ENCODE results near the gene ALDH4A1.
A peak's percentile ranks its signal among the peaks of the same experiment; 100 is the strongest.

Gene ALDH4A1

DNA sequence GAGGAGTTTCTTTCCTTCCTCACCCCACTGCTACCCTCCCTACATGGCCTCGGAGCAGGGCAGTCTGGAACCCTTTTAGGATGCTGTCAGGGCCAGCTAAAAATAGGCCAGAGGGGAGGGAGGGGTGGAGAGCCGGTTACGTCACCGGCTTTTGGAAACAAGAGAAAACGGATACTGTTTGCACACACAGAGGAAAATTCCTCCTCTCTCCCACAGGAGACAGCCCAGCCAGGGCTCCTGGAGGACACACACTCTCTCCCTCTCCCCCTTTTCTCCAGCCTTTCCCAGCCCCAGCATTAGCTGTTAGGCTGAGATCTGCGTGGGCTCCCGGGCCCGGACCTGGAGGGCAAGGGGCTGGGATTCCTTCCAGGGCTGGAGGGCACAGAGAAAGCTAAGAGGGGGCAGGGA, 20.0 kb upstream of the ALDH4A1 start:
- Histone ChIP-seq H2AK5ac (ENCODE audit: low read length) (peak overlapping the region; percentile 70), H3K27ac (ENCODE audit: low read depth, low read length) (peak overlapping the region; percentile 88), H2BK120ac (ENCODE audit: insufficient read depth, low read length, poor library complexity) (peak overlapping the region; percentile 82), H2BK5ac (ENCODE audit: low read depth, low read length, poor library complexity) (peak overlapping the region; percentile 73), H3K79me2 (ENCODE audit: control insufficient read depth, insufficient read depth, low read length, poor library complexity) (peaks cover 24% of the 10 kb centered on the region), H3K9me3 (ENCODE audit: insufficient read depth, low read depth, low read length) (no peaks in the 10 kb centered on the region), H3K79me1 (ENCODE audit: low read length) (peaks cover 58% of the 10 kb centered on the region), H2BK12ac (ENCODE audit: low read length) (peak overlapping the region; percentile 76), H4K8ac (ENCODE audit: low read depth, low read length) (peak overlapping the region; percentile 50), H3K14ac (ENCODE audit: low read length) (peak overlapping the region; percentile 70), H3K9ac (ENCODE audit: low read length) (no peak overlapping the region), H3K4me1 (ENCODE audit: control insufficient read depth in 1 of 2, insufficient read depth in 2 of 2, low read length in 2 of 2) (peaks cover 57 to 65% of the 10 kb centered on the region in 2 experiments), H3K18ac (ENCODE audit: low read length) (peak overlapping the region; percentile 64), H3K36me3 (ENCODE audit: control insufficient read depth in 1 of 2, insufficient read depth in 2 of 2, low read length in 2 of 2) (peaks cover 17 to 20% of the 10 kb centered on the region in 2 experiments), H4K12ac (ENCODE audit: low read depth, low read length) (no peak overlapping the region), H2AFZ (ENCODE audit: insufficient read depth, low read length, poor library complexity) (peak overlapping the region; percentile 38), H3K23ac (ENCODE audit: low read length) (no peak overlapping the region), H3K27me3 (ENCODE audit: insufficient read depth, low read length) (no peaks in the 10 kb centered on the region), H3K4ac (ENCODE audit: low read depth, low read length) (no peak overlapping the region), H4K91ac (ENCODE audit: low read depth, low read length) (peak overlapping the region; percentile 90), H3K4me2 (ENCODE audit: low read length) (peak overlapping the region; percentile 7), H3K4me3 (ENCODE audit: low read depth, low read length) (no peak overlapping the region)
- peak in 1 of 2 donors; percentile 30 for DNase-seq
- WGBS (ENCODE audit: extremely low coverage, insufficient coverage, insufficient read length): no CpG with 5 or more reads among the region's 8 CpGs

DNA sequence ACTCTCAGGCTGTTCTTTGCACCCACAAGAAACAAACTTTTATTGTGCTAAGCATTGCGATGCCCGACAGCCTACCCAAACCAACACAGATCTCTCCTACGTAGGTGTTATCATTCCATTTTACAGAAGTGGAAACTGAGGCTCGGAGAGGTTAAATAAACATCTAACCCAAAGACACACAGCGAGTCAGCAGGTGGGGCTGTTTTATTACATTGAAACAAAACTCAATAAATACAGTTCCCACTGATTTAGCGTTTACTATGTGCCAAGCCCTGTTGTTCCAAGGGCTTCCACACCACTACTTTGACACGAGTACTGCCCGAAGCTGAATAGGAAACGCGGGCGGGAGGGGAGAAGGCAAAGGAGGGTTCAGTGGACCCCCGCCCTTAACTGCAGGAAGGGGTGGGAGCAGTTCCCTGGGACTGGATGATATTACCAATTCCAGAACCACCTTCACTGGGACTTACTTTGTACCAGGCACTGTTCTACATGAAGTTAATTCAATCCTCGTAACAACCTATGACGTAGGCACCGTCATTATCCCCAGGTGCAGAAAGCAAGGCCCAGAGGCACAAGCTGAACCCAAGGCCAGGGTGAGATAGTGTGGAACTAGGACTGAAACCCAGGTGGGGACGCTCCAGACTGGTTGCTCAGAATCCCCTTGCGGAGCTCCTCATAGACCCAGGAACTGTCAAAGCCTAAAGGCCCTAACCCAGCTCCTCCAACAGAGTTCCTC, 19.3 kb upstream of the ALDH4A1 start:
- peak overlapping the region; percentile 83 for H2BK12ac ChIP-seq (ENCODE audit: low read length)
- H2AK5ac ChIP-seq (ENCODE audit: low read length): peak overlapping the region; percentile 70
- peak overlapping the region; percentile 5 for H3K4me2 ChIP-seq (ENCODE audit: low read length)
- H3K9me3 ChIP-seq (ENCODE audit: insufficient read depth, low read depth, low read length): no peaks in the 10 kb centered on the region
- H4K12ac ChIP-seq (ENCODE audit: low read depth, low read length): no peak overlapping the region
- peak overlapping the region; percentile 28 for H3K4ac ChIP-seq (ENCODE audit: low read depth, low read length)
- H3K36me3 ChIP-seq (ENCODE audit: control insufficient read depth in 1 of 2, insufficient read depth in 2 of 2, low read length in 2 of 2): peaks cover 23 to 27% of the 10 kb centered on the region in 2 experiments
- no peak overlapping the region for H2AFZ ChIP-seq (ENCODE audit: insufficient read depth, low read length, poor library complexity)
- H3K79me2 ChIP-seq (ENCODE audit: control insufficient read depth, insufficient read depth, low read length, poor library complexity): peaks cover 20% of the 10 kb centered on the region
- peak overlapping the region; percentile 28 for H3K14ac ChIP-seq (ENCODE audit: low read length)
- H3K27ac ChIP-seq (ENCODE audit: low read depth, low read length): peak overlapping the region; percentile 88
- H2BK120ac ChIP-seq (ENCODE audit: insufficient read depth, low read length, poor library complexity): peak overlapping the region; percentile 51
- H3K4me1 ChIP-seq (ENCODE audit: control insufficient read depth in 1 of 2, insufficient read depth in 2 of 2, low read length in 2 of 2): peaks cover 51 to 59% of the 10 kb centered on the region in 2 experiments
- H3K79me1 ChIP-seq (ENCODE audit: low read length): peaks cover 53% of the 10 kb centered on the region
- no peak for DNase-seq
- peak overlapping the region; percentile 68 for H3K18ac ChIP-seq (ENCODE audit: low read length)
- H3K4me3 ChIP-seq (ENCODE audit: low read depth, low read length): no peak overlapping the region
- no peak overlapping the region for H3K9ac ChIP-seq (ENCODE audit: low read length)
- peak overlapping the region; percentile 62 for H2BK5ac ChIP-seq (ENCODE audit: low read depth, low read length, poor library complexity)
- WGBS (ENCODE audit: extremely low coverage, insufficient coverage, insufficient read length): no CpG with 5 or more reads among the region's 17 CpGs
- peak overlapping the region; percentile 35 for H4K8ac ChIP-seq (ENCODE audit: low read depth, low read length)
- H3K23ac ChIP-seq (ENCODE audit: low read length): no peak overlapping the region
- peak overlapping the region; percentile 80 for H4K91ac ChIP-seq (ENCODE audit: low read depth, low read length)
- H3K27me3 ChIP-seq (ENCODE audit: insufficient read depth, low read length): no peaks in the 10 kb centered on the region

DNA sequence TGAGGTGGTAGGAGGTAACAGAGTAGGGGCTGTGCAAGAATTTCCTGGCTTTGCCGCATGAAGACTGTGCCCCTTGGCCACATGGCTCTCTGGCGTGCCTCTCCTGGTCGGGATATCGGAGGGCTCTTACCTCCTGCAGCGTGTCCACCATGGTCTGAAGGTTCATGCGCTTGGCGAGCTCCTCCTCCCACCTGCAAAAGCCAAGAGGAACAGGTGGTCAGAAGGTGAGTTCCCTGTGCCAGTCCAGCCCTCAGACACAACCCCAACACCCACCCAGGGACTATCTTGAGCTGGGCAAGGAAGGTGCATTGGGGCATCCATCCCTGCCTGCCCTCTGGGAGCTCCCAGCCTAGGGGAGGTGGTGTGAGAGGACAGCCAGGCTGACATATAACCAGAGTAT, 18.6 kb upstream of the ALDH4A1 start:
- Histone ChIP-seq H3K79me1 (ENCODE audit: low read length) (peaks cover 48% of the 10 kb centered on the region), H3K4ac (ENCODE audit: low read depth, low read length) (peak overlapping the region; percentile 12), H3K79me2 (ENCODE audit: control insufficient read depth, insufficient read depth, low read length, poor library complexity) (peaks cover 20% of the 10 kb centered on the region), H3K27me3 (ENCODE audit: insufficient read depth, low read length) (no peaks in the 10 kb centered on the region), H4K12ac (ENCODE audit: low read depth, low read length) (no peak overlapping the region), H2AFZ (ENCODE audit: insufficient read depth, low read length, poor library complexity) (no peak overlapping the region), H3K4me3 (ENCODE audit: low read depth, low read length) (no peak overlapping the region), H2BK12ac (ENCODE audit: low read length) (peak overlapping the region; percentile 3), H4K91ac (ENCODE audit: low read depth, low read length) (peak overlapping the region; percentile 46), H3K23ac (ENCODE audit: low read length) (no peak overlapping the region), H3K14ac (ENCODE audit: low read length) (peak overlapping the region; percentile 10), H2BK120ac (ENCODE audit: insufficient read depth, low read length, poor library complexity) (no peak overlapping the region), H3K4me1 (ENCODE audit: control insufficient read depth in 1 of 2, insufficient read depth in 2 of 2, low read length in 2 of 2) (peaks cover 47 to 53% of the 10 kb centered on the region in 2 experiments), H3K9me3 (ENCODE audit: insufficient read depth, low read depth, low read length) (no peaks in the 10 kb centered on the region), H3K18ac (ENCODE audit: low read length) (peak overlapping the region; percentile 43), H3K9ac (ENCODE audit: low read length) (no peak overlapping the region), H2AK5ac (ENCODE audit: low read length) (peak overlapping the region; percentile 36), H3K36me3 (ENCODE audit: control insufficient read depth in 1 of 2, insufficient read depth in 2 of 2, low read length in 2 of 2) (peaks cover 30 to 32% of the 10 kb centered on the region in 2 experiments), H4K8ac (ENCODE audit: low read depth, low read length) (no peak overlapping the region), H3K27ac (ENCODE audit: low read depth, low read length) (no peak overlapping the region), H2BK5ac (ENCODE audit: low read depth, low read length, poor library complexity) (no peak overlapping the region), H3K4me2 (ENCODE audit: low read length) (no peak overlapping the region)
- DNase-seq: no peak
- no CpG with 5 or more reads among the region's 7 CpGs for WGBS (ENCODE audit: extremely low coverage, insufficient coverage, insufficient read length)

DNA sequence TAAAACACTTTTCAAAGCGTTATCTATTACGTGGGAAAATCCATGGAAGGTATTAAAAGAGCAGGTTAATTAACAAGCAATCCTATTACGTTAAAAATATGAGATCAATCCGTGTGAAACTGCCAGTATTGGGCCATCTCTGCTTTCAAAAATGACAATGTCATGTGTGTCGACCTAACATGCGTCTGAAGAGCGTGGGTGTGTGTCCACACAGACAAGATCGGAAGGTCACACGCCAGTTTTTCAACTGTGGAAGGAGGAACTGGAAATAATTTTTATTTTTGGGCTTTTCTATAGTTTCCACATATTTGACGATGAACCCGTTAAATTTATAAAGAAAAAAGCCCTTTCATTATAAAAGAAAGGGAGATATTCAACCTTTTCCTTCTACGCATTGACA, 17.6 kb upstream of the ALDH4A1 start:
- no peak overlapping the region for H4K12ac ChIP-seq (ENCODE audit: low read depth, low read length)
- H3K9me3 ChIP-seq (ENCODE audit: insufficient read depth, low read depth, low read length): no peaks in the 10 kb centered on the region
- H3K4me2 ChIP-seq (ENCODE audit: low read length): no peak overlapping the region
- peaks cover 37 to 38% of the 10 kb centered on the region in 2 experiments for H3K36me3 ChIP-seq (ENCODE audit: control insufficient read depth in 1 of 2, insufficient read depth in 2 of 2, low read length in 2 of 2)
- H4K8ac ChIP-seq (ENCODE audit: low read depth, low read length): no peak overlapping the region
- H3K23ac ChIP-seq (ENCODE audit: low read length): no peak overlapping the region
- H2BK5ac ChIP-seq (ENCODE audit: low read depth, low read length, poor library complexity): peak overlapping the region; percentile 76
- no peak overlapping the region for H3K14ac ChIP-seq (ENCODE audit: low read length)
- peak overlapping the region; percentile 53 for H3K27ac ChIP-seq (ENCODE audit: low read depth, low read length)
- no peak overlapping the region for H2AFZ ChIP-seq (ENCODE audit: insufficient read depth, low read length, poor library complexity)
- H3K4me3 ChIP-seq (ENCODE audit: low read depth, low read length): no peak overlapping the region
- H2AK5ac ChIP-seq (ENCODE audit: low read length): no peak overlapping the region
- H3K79me2 ChIP-seq (ENCODE audit: control insufficient read depth, insufficient read depth, low read length, poor library complexity): peaks cover 20% of the 10 kb centered on the region
- peak overlapping the region; percentile 83 for H2BK120ac ChIP-seq (ENCODE audit: insufficient read depth, low read length, poor library complexity)
- H4K91ac ChIP-seq (ENCODE audit: low read depth, low read length): peak overlapping the region; percentile 78
- no peak overlapping the region for H3K9ac ChIP-seq (ENCODE audit: low read length)
- peak overlapping the region; percentile 87 for H2BK12ac ChIP-seq (ENCODE audit: low read length)
- H3K4ac ChIP-seq (ENCODE audit: low read depth, low read length): peak overlapping the region; percentile 48
- H3K4me1 ChIP-seq (ENCODE audit: control insufficient read depth in 1 of 2, insufficient read depth in 2 of 2, low read length in 2 of 2): peaks cover 48 to 55% of the 10 kb centered on the region in 2 experiments
- no CpG with 5 or more reads among the region's 12 CpGs for WGBS (ENCODE audit: extremely low coverage, insufficient coverage, insufficient read length)
- H3K79me1 ChIP-seq (ENCODE audit: low read length): peaks cover 48% of the 10 kb centered on the region
- H3K18ac ChIP-seq (ENCODE audit: low read length): no peak overlapping the region
- DNase-seq: no peak
- H3K27me3 ChIP-seq (ENCODE audit: insufficient read depth, low read length): no peaks in the 10 kb centered on the region
